ENCODE results near the gene FMO1. TPM values are rescaled to one million over a fixed set of nuclear protein-coding genes. Genes with fewer than 3 reads are reported as not detected.
A peak's percentile ranks its signal among the peaks of the same experiment; 100 is the strongest.

FMO1 gene
- total and polyA plus RNA-seq, 2 donors (not counting 1 experiment from before 2014, with no cell fraction given), result 0.48 TPM; not detected in 1

GRCh38 chr1:171280599-171280998 is 32.3 kb downstream of the FMO1 start:
- H3K79me2 ChIP-seq (ENCODE audit: control insufficient read depth, insufficient read depth, low read length), result no peaks in the 10 kb centered on the region
- no peaks in the 10 kb centered on the region for H3K36me3 ChIP-seq (replicated peaks in 1 of 2; ENCODE audit: control extremely low read depth in 1 of 2, control insufficient read depth in 1 of 2, extremely low read depth in 1 of 2, insufficient read depth in 2 of 2, low read length in 1 of 2)
- POLR2A ChIA-PET, result no interaction called here
- no peak for TF ChIP-seq CTCF (IDR thresholded peaks at IDR 0.05)
- no peak for TF ChIP-seq EZH2 (IDR thresholded peaks at IDR 0.05; ENCODE audit: borderline replicate concordance, insufficient read depth, low read depth, low read length, poor library complexity, severe bottlenecking)
- H3K27ac ChIP-seq (ENCODE audit: low read length in 2 of 2), result peak overlapping the region; percentile 3 to 11
- H3K4me2 ChIP-seq (replicated peaks; ENCODE audit: low read depth, low read length, poor library complexity, severe bottlenecking), result peak overlapping the region; percentile 51
- H3K4me3 Mint-ChIP-seq, result no peak overlapping the region
- CTCF ChIA-PET, result no interaction called here
- peak overlapping the region; percentile 68 for H2AFZ ChIP-seq (ENCODE audit: insufficient read depth, low read depth, low read length, poor library complexity, severe bottlenecking)
- peak; percentile 10 for ATAC-seq (ENCODE audit: low read depth)
- H3K4me1 ChIP-seq (ENCODE audit: control insufficient read depth in 2 of 2, insufficient read depth in 2 of 2, low read length in 2 of 2), result peaks cover 16 to 23% of the 10 kb centered on the region in 2 donors
- 51% methylated on average over 3 of the region's 7 CpGs for WGBS (ENCODE audit: insufficient coverage)
- peaks cover 33% of the 10 kb centered on the region for H3K4me1 Mint-ChIP-seq
- H4K20me1 ChIP-seq (ENCODE audit: control insufficient read depth, insufficient read depth, low read length, poor library complexity, severe bottlenecking), result no peaks in the 10 kb centered on the region
- peaks cover 2% of the 10 kb centered on the region for H3K27me3 Mint-ChIP-seq
- peaks cover 0 to 1% (median 0%) of the 10 kb centered on the region in 3 donors for H3K9me3 ChIP-seq (ENCODE audit: control extremely low read depth in 1 of 3, control insufficient read depth in 2 of 3, insufficient read depth in 1 of 3, low read length in 2 of 3)
- no peak overlapping the region for H3K9ac ChIP-seq (ENCODE audit: low read length)
- intact Hi-C loops (cut with micrococcal nuclease), result no loop called here
- no peaks in the 10 kb centered on the region for H3K9me3 Mint-ChIP-seq (ENCODE audit: insufficient read depth)
- no peak for DNase-seq
- peak overlapping the region; percentile 26 for H3K27ac Mint-ChIP-seq
- no peaks in the 10 kb centered on the region for H3K27me3 ChIP-seq (replicated peaks in 1 of 4; ENCODE audit: control extremely low read depth in 1 of 4, control insufficient read depth in 3 of 4, insufficient read depth in 4 of 4, low read length in 3 of 4)
- no peak overlapping the region for H3K4me3 ChIP-seq (ENCODE audit: control extremely low read depth in 1 of 5, extremely low read depth in 1 of 5, insufficient read depth in 1 of 5, low read depth in 2 of 5, low read length in 4 of 5)

GRCh38 chr1:171286032-171286705 is 37.9 kb downstream of the FMO1 start:
- Histone ChIP-seq H3K4me3 (ENCODE audit: control extremely low read depth in 1 of 5, extremely low read depth in 1 of 5, insufficient read depth in 1 of 5, low read depth in 2 of 5, low read length in 4 of 5) (no peak overlapping the region), H3K4me2 (replicated peaks; ENCODE audit: low read depth, low read length, poor library complexity, severe bottlenecking) (no peak overlapping the region), H3K27me3 (replicated peaks in 1 of 4; ENCODE audit: control extremely low read depth in 1 of 4, control insufficient read depth in 3 of 4, insufficient read depth in 4 of 4, low read length in 3 of 4) (no peaks in the 10 kb centered on the region), H3K79me2 (ENCODE audit: control insufficient read depth, insufficient read depth, low read length) (no peaks in the 10 kb centered on the region), H3K9ac (ENCODE audit: low read length) (no peak overlapping the region), H4K20me1 (ENCODE audit: control insufficient read depth, insufficient read depth, low read length, poor library complexity, severe bottlenecking) (no peaks in the 10 kb centered on the region), H3K36me3 (replicated peaks in 1 of 2; ENCODE audit: control extremely low read depth in 1 of 2, control insufficient read depth in 1 of 2, extremely low read depth in 1 of 2, insufficient read depth in 2 of 2, low read length in 1 of 2) (no peaks in the 10 kb centered on the region), H3K27ac (ENCODE audit: low read length in 2 of 2) (no peak overlapping the region), H3K9me3 (ENCODE audit: control extremely low read depth in 1 of 3, control insufficient read depth in 2 of 3, insufficient read depth in 1 of 3, low read length in 2 of 3) (no peaks in the 10 kb centered on the region), H2AFZ (ENCODE audit: insufficient read depth, low read depth, low read length, poor library complexity, severe bottlenecking) (peak overlapping the region; percentile 32), H3K4me1 (ENCODE audit: control insufficient read depth in 2 of 2, insufficient read depth in 2 of 2, low read length in 2 of 2) (peaks cover 0 to 6% of the 10 kb centered on the region in 2 donors)
- WGBS (ENCODE audit: insufficient coverage), result 43% methylated on average over 3 of the region's 4 CpGs
- TF ChIP-seq CTCF (IDR thresholded peaks at IDR 0.05), result no peak
- TF ChIP-seq EZH2 (IDR thresholded peaks at IDR 0.05; ENCODE audit: borderline replicate concordance, insufficient read depth, low read depth, low read length, poor library complexity, severe bottlenecking), result no peak
- no peaks in the 10 kb centered on the region for H3K9me3 Mint-ChIP-seq (ENCODE audit: insufficient read depth)
- ChIA-PET POLR2A (no interaction called here), CTCF (interaction anchor here (0.8 to 0.9 kb wide), 2 partner anchors 28 to 40 kb away, joined by 3 to 4 read pairs; partner anchors contain the start of gene FMO4)
- no peak for ATAC-seq (ENCODE audit: low read depth)
- no peak overlapping the region for H3K4me3 Mint-ChIP-seq
- H3K27me3 Mint-ChIP-seq, result peaks cover 2% of the 10 kb centered on the region
- intact Hi-C loops (cut with micrococcal nuclease), result no loop called here
- DNase-seq, result no peak
- H3K4me1 Mint-ChIP-seq, result peaks cover 15% of the 10 kb centered on the region
- H3K27ac Mint-ChIP-seq, result no peak overlapping the region

All from B cell (primary cell).